ENCODE measurements around the gene PSMC4.

The PSMC4 gene

GRCh38 chr19:40005691-40006272 lies 34.8 kb downstream of the PSMC4 start:
- Histone ChIP-seq H3K4me1 (ENCODE audit: low read depth, poor library complexity, severe bottlenecking) (peaks cover 10% of the 10 kb centered on the region), H3K4me2 (no peak overlapping the region), H3K27ac (no peak overlapping the region), H3K4me3 (IDR thresholded peaks at IDR 0.05; ENCODE audit: insufficient read depth, low read depth, low read length) (no peak overlapping the region), H4K20me1 (ENCODE audit: insufficient read depth) (no peaks in the 10 kb centered on the region), H3K27me3 (ENCODE audit: insufficient read depth, low read depth) (no peaks in the 10 kb centered on the region), H3K79me2 (ENCODE audit: insufficient read depth, low read depth) (no peaks in the 10 kb centered on the region), H3K9ac (no peak overlapping the region), H2AFZ (ENCODE audit: low read depth) (no peak overlapping the region), H3K36me3 (ENCODE audit: insufficient read depth) (no peaks in the 10 kb centered on the region)
- TF ChIP-seq CTCF (conservative IDR thresholded peaks at IDR 0.05; ENCODE audit: low read depth, low read length): no peak

GRCh38 chr19:40006273-40006691 lies 35.3 kb downstream of the PSMC4 start:
- Histone ChIP-seq H3K4me1 (ENCODE audit: low read depth, poor library complexity, severe bottlenecking) (peaks cover 10% of the 10 kb centered on the region), H4K20me1 (ENCODE audit: insufficient read depth) (no peaks in the 10 kb centered on the region), H3K36me3 (ENCODE audit: insufficient read depth) (no peaks in the 10 kb centered on the region), H3K79me2 (ENCODE audit: insufficient read depth, low read depth) (no peaks in the 10 kb centered on the region), H2AFZ (ENCODE audit: low read depth) (no peak overlapping the region), H3K4me2 (no peak overlapping the region), H3K4me3 (IDR thresholded peaks at IDR 0.05; ENCODE audit: insufficient read depth, low read depth, low read length) (no peak overlapping the region), H3K9ac (no peak overlapping the region), H3K27ac (no peak overlapping the region), H3K27me3 (ENCODE audit: insufficient read depth, low read depth) (no peaks in the 10 kb centered on the region)
- no peak for TF ChIP-seq CTCF (conservative IDR thresholded peaks at IDR 0.05; ENCODE audit: low read depth, low read length)

- H3K79me2 ChIP-seq (ENCODE audit: insufficient read depth, low read depth): no peaks in the 10 kb centered on the region
- H3K36me3 ChIP-seq (ENCODE audit: insufficient read depth): no peaks in the 10 kb centered on the region
Measured at GRCh38 chr19:40009674-40010073, 38.7 kb downstream of the PSMC4 start.

DNA sequence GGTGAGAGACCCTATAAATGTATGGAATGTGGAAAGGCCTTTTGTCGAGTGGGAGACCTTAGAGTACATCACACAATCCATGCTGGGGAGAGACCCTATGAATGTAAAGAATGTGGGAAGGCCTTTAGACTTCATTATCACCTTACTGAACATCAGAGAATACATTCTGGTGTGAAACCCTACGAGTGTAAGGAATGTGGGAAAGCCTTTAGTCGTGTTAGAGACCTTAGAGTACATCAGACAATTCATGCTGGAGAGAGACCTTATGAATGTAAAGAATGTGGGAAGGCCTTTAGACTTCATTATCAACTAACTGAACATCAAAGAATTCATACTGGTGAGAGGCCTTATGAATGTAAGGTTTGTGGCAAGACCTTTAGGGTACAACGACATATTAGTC lies 43.0 kb downstream of the PSMC4 start:
- H3K4me3 ChIP-seq (IDR thresholded peaks at IDR 0.05; ENCODE audit: insufficient read depth, low read depth, low read length): no peak overlapping the region
- TF ChIP-seq CTCF (conservative IDR thresholded peaks at IDR 0.05; ENCODE audit: low read depth, low read length): no peak
- H2AFZ ChIP-seq (ENCODE audit: low read depth): no peak overlapping the region
- no peaks in the 10 kb centered on the region for H3K79me2 ChIP-seq (ENCODE audit: insufficient read depth, low read depth)
- H3K4me2 ChIP-seq: no peak overlapping the region
- no peaks in the 10 kb centered on the region for H3K36me3 ChIP-seq (ENCODE audit: insufficient read depth)
- H3K4me1 ChIP-seq (ENCODE audit: low read depth, poor library complexity, severe bottlenecking): no peaks in the 10 kb centered on the region
- no peak overlapping the region for H3K9ac ChIP-seq
- no peak overlapping the region for H3K27ac ChIP-seq
- no peaks in the 10 kb centered on the region for H3K27me3 ChIP-seq (ENCODE audit: insufficient read depth, low read depth)
- H4K20me1 ChIP-seq (ENCODE audit: insufficient read depth): no peaks in the 10 kb centered on the region

More at GRCh38 chr19:40009674-40010073, 38.7 kb downstream of the PSMC4 start:
- Histone ChIP-seq H3K27ac (no peak overlapping the region), H2AFZ (ENCODE audit: low read depth) (no peak overlapping the region), H3K4me2 (no peak overlapping the region), H3K27me3 (ENCODE audit: insufficient read depth, low read depth) (no peaks in the 10 kb centered on the region), H3K4me1 (ENCODE audit: low read depth, poor library complexity, severe bottlenecking) (peaks cover 10% of the 10 kb centered on the region), H3K4me3 (IDR thresholded peaks at IDR 0.05; ENCODE audit: insufficient read depth, low read depth, low read length) (no peak overlapping the region), H4K20me1 (ENCODE audit: insufficient read depth) (no peaks in the 10 kb centered on the region), H3K9ac (no peak overlapping the region)
- TF ChIP-seq CTCF (conservative IDR thresholded peaks at IDR 0.05; ENCODE audit: low read depth, low read length): no peak
